ENCODE data around the gene NUCKS1. TPM values are rescaled to one million over a fixed set of nuclear protein-coding genes. Genes with fewer than 3 reads are reported as not detected.

Gene NUCKS1
- total and polyA plus RNA-seq, 2 donors from 2014 or later, result 101 to 182 TPM

- H3K9ac ChIP-seq (ENCODE audit: low read length in 3 of 3), result peak overlapping the region in 1 of 3 donors; percentile 5
- FAIRE-seq, result no peak
- intact Hi-C loops (cut with DNase I), result no loop called here
- H3K27ac ChIP-seq (ENCODE audit: low read depth in 2 of 2, low read length in 2 of 2), result no peak overlapping the region
- H3K4me3 ChIP-seq (ENCODE audit: low read length in 3 of 3), result no peak overlapping the region
- no peak for TF ChIP-seq CTCF (IDR thresholded peaks at IDR 0.05; ENCODE audit: borderline replicate concordance, extremely low read depth, insufficient read depth)
- H3K9me3 ChIP-seq (ENCODE audit: control insufficient read depth in 2 of 3, insufficient read depth in 1 of 3, low read length in 3 of 3), result no peaks in the 10 kb centered on the region
- DNase-seq, result no peak
- H3K36me3 ChIP-seq (ENCODE audit: control insufficient read depth in 2 of 3, insufficient read depth in 3 of 3, low read length in 3 of 3), result no peaks in the 10 kb centered on the region
- no peaks in the 10 kb centered on the region for H3K27me3 ChIP-seq (ENCODE audit: control insufficient read depth, insufficient read depth, low read length)
- peaks cover 2 to 40% (median 26%) of the 10 kb centered on the region in 3 donors for H3K4me1 ChIP-seq (ENCODE audit: control insufficient read depth in 2 of 3, insufficient read depth in 2 of 3, low read depth in 1 of 3, low read length in 3 of 3)
Observed at GRCh38 chr1:205670150-205670446, 79.9 kb downstream of the NUCKS1 start.

GRCh38 chr1:205669341-205670149, 80.4 kb downstream of the NUCKS1 start:
- Histone ChIP-seq H3K4me1 (ENCODE audit: control insufficient read depth in 2 of 3, insufficient read depth in 2 of 3, low read depth in 1 of 3, low read length in 3 of 3) (peaks cover 2 to 45% (median 26%) of the 10 kb centered on the region in 3 donors), H3K27me3 (ENCODE audit: control insufficient read depth, insufficient read depth, low read length) (no peaks in the 10 kb centered on the region), H3K36me3 (ENCODE audit: control insufficient read depth in 2 of 3, insufficient read depth in 3 of 3, low read length in 3 of 3) (no peaks in the 10 kb centered on the region), H3K9me3 (ENCODE audit: control insufficient read depth in 2 of 3, insufficient read depth in 1 of 3, low read length in 3 of 3) (no peaks in the 10 kb centered on the region), H3K4me3 (ENCODE audit: low read length in 3 of 3) (no peak overlapping the region), H3K27ac (ENCODE audit: low read depth in 2 of 2, low read length in 2 of 2) (no peak overlapping the region), H3K9ac (ENCODE audit: low read length in 3 of 3) (no peak overlapping the region)
- no peak for TF ChIP-seq CTCF (IDR thresholded peaks at IDR 0.05; ENCODE audit: borderline replicate concordance, extremely low read depth, insufficient read depth)
- DNase-seq, result no peak
- no peak for FAIRE-seq
- intact Hi-C loops (cut with DNase I), result loop anchor here (10.0 kb wide), 1 partner anchor 45 kb away; no protein-coding TSS in a partner anchor

- Histone ChIP-seq H3K4me3 (ENCODE audit: low read length in 3 of 3) (no peak overlapping the region), H3K27me3 (ENCODE audit: control insufficient read depth, insufficient read depth, low read length) (no peaks in the 10 kb centered on the region), H3K4me1 (ENCODE audit: control insufficient read depth in 2 of 3, insufficient read depth in 2 of 3, low read depth in 1 of 3, low read length in 3 of 3) (peaks cover 2 to 49% (median 26%) of the 10 kb centered on the region in 3 donors), H3K9ac (ENCODE audit: low read length in 3 of 3) (no peak overlapping the region), H3K27ac (ENCODE audit: low read depth in 2 of 2, low read length in 2 of 2) (no peak overlapping the region), H3K36me3 (ENCODE audit: control insufficient read depth in 2 of 3, insufficient read depth in 3 of 3, low read length in 3 of 3) (no peaks in the 10 kb centered on the region), H3K9me3 (ENCODE audit: control insufficient read depth in 2 of 3, insufficient read depth in 1 of 3, low read length in 3 of 3) (no peaks in the 10 kb centered on the region)
- FAIRE-seq (no peak), DNase-seq (peak in 2 of 5 donors; percentile 35 to 53)
- intact Hi-C loops (cut with DNase I), result loop anchor here (10.0 kb wide), 1 partner anchor 46 kb away; no protein-coding TSS in a partner anchor
- no peak for TF ChIP-seq CTCF (IDR thresholded peaks at IDR 0.05; ENCODE audit: borderline replicate concordance, extremely low read depth, insufficient read depth)
Observed at GRCh38 chr1:205668951-205669340, 81.0 kb downstream of the NUCKS1 start.
